ENCODE measurements around the gene POLR3C.
"Not testable (repeated sequence)": the region's sequence is repeated elsewhere in the genome, so short reads cannot be mapped to it uniquely, and the experiment has no call there.

The POLR3C gene

GRCh38 chr1:145823565-145824498 lies at the start of gene POLR3C, which contains the start of gene RNF115:
Gene POLR3C, plus strand, starts transcription at chr1:145824200. Its CDS starts 1,577 bp downstream, at chr1:145825777.
Gene RNF115, minus strand, starts transcription at chr1:145824095. Its CDS starts 222 bp downstream, at chr1:145823873.
- peak; percentile 92 for DNase-seq

- DNase-seq: no peak
Measured at GRCh38 chr1:145777357-145778145, 46.4 kb upstream of the POLR3C start.

DNA sequence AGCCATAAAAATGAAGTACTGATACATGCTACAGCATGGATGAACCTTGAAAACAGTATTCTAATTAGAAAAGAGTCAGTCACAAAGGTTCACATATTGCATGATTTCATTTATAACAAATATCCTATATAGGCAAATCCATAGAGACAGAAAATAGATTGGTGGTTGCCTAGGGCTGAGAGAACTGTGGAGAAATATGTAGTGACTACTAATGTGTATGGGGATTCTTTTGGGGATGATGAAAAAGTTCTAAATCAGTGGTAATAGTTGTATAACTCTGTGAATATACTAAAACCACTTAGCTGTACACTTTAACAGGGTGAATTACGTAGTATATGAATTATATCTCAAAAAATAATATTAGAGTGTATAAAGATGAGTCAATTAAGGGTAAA lies 45.9 kb upstream of the POLR3C start:
- DNase-seq: no peak

DNA sequence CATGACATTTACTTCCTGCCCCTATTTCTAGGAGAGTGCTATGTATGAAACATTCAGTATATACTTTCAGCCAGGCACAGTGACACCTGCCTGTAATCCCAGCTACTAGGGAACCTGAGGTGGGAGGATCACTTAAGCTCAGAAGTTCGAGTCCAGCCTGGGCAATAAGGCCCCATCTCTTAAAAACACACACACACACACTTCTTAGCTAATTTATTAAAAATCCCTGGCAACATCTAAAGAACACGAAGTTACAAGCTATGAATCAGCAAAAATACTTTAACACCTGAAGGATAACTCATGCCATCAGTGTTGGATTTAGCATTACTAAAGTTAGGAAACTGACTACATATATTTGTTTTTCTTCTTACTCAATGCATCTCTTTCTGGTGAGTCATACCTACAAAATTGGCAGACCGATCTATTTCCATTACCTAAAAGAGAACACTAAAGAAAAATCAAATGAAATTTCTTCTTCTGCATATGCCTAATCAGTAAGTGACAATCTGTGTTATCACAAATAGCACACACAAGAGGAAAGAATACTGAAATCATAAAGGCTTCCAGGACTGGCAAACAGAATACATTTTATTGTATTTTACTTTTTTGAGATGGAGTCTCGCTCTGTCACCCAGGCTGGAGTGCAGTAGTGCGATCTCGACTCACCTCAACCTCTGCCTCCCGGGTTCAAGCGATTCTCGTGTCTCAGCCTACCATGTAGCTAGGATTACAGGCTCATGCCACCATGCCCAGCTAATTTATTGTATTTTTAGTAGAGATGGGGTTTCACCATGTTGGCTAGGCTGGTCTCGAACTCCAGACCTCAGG lies 41.5 kb upstream of the POLR3C start:
- DNase-seq: no peak

DNA sequence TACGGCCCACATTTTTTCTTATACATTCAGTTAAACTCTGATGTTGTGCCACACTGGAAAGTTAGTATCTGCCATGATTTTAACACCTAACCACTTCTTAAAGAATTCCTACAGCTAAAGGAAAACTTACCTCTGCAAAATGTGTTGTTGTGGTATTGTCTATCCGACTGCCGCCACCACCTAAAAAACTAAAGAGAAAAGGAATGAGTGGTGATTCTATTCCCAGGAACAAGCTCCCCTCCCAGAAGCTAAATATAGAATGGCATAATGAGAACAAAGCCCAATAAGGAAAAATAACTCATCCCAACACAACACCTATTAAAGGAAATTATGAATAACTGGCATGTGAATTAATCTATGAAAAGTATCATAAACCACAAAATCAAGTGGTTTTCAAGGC lies 39.6 kb upstream of the POLR3C start:
- DNase-seq: no peak

GRCh38 chr1:145785547-145785946 lies 38.5 kb upstream of the POLR3C start:
- DNase-seq: no peak

DNA sequence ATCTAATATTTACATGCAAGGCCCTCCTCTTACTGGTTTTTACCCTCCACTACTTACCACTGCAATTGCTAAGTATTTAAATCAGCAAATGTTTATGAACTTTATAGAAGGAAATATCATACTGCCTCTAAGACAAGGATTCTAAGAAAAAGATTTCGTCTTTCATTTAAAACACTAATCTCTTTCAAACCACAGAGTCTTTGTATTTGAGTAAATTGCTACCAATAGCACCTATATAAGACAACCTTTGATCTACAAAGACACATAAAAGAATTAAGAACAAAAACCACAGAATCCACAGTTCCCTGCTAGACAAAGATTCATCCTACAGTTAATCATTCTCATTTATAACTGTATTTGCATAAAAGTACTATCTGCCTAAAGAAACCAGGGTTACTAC lies 37.7 kb upstream of the POLR3C start:
- DNase-seq: no peak

GRCh38 chr1:145788580-145788979 lies 35.4 kb upstream of the POLR3C start:
- DNase-seq: no peak

- not testable (repeated sequence) for DNase-seq
Measured at GRCh38 chr1:145791860-145792259, 32.1 kb upstream of the POLR3C start.

DNA sequence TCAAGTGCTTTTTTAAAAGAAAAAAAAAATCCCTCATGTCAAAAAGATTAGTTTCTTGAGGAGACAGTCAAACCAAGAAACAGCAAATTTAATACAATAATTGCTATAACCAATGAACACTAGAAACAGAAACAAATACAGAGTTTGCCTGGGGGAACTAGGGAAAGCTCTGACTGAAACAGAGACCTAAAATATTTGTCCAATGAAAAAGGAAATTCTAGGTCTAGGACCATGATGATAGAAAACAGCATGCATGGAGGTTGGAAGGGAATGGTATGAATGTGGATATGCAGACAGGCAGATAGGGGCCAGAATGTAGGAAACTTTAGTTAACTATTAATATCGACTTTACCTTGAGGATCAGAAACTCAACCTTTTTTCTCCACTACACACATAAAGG lies 31.5 kb upstream of the POLR3C start:
- DNase-seq: no peak

DNA sequence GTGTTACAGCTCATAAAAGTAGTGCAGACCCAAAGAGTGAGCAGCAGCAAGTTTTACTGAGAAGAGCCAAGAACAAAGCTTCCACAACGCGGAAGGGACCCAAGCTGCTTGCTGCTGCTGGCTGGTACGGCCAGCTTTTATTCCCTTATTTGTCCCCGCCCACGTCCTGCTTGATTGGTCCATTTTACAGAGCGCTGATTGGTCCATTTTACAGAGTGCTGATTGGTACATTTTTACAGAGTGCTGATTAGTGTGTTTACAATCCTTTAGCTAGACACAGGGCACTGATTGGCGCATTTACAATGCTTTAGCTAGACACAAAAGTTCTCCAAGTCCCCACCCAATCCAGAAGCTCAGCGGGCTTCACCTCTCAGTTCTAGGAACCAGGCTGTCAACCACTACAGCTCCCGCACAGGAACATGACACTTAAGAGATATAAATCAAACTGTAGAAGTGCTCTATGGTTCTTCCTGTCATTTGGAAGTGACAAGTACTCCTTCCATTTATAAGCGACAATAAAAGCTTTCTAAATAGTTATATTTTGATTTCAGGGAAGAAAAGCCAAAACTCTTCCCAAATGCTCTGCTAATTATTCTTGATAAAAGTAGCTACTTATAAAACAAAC lies 28.6 kb upstream of the POLR3C start:
- no peak for DNase-seq

DNA sequence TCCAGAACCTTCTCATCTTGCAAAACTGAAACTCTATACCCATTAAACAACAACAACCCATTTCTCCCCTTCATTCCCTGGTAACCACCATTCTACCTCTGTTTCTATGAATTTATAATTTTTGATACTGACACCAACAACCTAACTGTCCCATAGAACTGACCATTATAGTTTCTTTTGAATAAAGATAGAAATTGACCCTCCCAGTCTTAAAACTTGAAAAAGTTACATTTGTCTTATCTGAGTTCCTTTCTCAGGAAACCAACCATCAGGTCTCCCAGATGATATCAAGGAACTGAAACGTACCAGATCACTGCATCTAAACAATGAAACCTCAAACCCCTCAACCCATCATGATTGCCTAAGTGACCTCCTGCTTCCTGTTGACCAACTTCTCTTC lies 27.2 kb upstream of the POLR3C start:
- DNase-seq: no peak

- no peak for DNase-seq
Measured at GRCh38 chr1:145799806-145800205, 24.2 kb upstream of the POLR3C start.

DNA sequence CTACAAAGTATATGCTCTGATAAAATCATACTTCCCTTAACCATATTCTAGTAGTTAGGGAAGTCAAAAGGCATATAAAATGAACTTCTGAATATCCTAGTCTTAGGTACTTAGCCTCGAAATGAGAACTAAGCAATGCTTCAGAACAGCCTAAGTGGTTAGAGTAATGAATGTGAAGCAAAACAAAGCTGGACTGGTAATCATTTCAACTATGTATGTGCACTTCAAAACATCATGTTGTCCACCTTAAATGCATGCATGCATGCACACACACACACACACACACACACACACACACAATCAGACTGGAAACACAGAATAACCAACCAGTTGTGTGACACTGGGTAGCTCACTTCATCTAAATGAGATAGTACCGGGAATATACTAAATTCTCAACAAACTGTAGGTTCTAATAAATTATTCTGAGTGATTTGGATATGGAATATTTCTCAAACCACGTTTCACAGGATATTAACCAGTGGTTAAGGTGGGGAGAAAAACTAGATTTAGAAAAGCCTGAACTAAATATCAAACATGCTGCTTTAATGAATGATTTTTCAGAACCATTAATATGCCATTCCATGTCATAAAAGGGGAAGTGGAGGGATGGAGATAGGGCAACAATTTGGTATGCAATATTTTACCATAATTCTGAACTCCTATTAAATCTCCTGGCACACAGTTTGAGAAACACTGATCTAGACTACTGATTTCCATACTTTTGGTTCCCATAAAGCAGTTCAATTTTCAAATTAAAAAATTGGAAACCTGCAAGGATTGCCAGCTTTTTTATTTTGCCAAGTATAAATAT lies 19.6 kb upstream of the POLR3C start:
- DNase-seq: no peak

- DNase-seq: no peak
Measured at GRCh38 chr1:145805057-145805456, 18.9 kb upstream of the POLR3C start.

DNA sequence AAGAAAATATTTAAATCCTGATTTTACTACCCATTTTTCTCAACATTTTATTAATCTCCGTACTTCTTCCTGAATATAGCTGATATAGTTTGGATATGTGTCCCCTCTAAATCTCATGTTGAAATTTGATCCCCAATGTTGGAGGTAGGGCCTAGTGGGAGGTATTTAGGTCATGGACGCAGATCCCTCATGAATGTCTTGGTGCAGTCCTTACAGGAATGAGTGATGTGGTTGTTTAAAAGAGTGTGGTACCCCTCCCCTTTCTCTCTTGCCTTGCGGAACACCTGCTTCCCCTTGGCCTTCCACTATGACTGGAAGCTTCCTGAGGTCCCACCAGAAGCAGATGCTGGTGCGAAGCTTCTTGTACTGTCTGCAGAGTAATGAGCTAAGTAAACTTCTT lies 17.6 kb upstream of the POLR3C start:
- DNase-seq: no peak

- no peak for DNase-seq
Measured at GRCh38 chr1:145806844-145807243, 17.2 kb upstream of the POLR3C start.

DNA sequence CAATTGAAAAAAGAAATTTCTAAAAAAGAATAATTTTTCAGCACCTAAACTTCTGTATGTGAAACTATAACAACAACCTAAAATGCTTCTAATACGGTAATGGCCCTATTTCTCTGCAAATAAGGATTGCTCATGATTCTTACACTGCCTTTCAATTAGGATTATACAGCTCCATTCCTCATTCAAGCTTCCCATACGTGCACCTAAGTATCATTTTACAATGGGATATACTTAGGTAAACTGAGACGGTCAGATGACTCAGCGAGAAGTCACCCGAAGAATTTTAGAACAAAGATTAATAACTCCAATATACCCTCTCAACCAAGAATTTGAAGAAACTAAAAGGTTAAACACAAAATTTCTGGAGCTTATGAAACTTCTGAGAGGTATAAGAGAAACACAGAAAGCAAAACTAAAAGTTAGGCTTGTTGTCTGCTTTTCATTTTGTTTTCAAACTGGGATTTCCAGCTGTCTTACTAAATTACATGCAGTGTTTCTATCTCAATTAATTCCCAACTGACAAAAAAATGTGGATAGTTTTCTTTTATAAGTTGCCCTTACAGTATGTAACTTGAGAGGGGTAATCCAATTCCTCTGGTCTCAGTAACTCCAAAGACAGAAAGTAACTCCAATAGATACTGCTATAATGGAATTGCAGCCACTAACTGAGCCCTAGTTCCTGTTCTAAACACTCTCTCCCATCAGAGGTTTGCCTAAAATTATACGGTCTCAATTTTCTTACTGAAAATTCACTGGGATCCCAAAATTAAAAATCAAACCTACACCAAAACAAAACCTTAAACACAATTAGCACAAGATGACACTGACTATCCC lies 10.8 kb upstream of the POLR3C start:
- not testable (repeated sequence) for DNase-seq

DNA sequence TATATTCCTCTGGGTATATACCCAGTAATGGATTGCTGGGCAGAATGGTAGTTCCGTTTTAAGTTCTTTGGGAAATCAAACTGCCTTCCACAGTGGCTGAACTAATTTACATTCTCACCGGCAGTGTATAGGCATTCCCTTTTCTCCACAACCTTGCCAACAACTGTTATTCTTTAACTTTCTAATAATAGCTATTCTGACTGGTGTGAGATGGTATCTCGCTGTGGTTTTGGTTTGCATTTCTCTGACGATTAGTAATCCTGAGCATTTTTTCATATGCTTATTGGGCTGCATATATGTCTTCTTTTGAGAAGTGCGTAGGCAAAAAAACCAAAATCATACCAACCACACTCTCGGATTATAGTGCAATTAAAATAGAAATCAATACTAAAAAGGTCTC lies 5.9 kb upstream of the POLR3C start:
- not testable (repeated sequence) for DNase-seq

GRCh38 chr1:145822779-145823331 lies 1.1 kb upstream of the POLR3C start:
- not testable (repeated sequence) for DNase-seq

Data from NCI-H2171 treated with DMSO at 0.1 percent for 48 hours (cell line).